Measurements from ENCODE around the gene LONP1. TPM values are rescaled to one million over a fixed set of nuclear protein-coding genes. Genes with fewer than 3 reads are reported as not detected.

LONP1 gene
- total and polyA plus RNA-seq, 2 experiments from 2014 or later = 110 to 151 TPM

DNA sequence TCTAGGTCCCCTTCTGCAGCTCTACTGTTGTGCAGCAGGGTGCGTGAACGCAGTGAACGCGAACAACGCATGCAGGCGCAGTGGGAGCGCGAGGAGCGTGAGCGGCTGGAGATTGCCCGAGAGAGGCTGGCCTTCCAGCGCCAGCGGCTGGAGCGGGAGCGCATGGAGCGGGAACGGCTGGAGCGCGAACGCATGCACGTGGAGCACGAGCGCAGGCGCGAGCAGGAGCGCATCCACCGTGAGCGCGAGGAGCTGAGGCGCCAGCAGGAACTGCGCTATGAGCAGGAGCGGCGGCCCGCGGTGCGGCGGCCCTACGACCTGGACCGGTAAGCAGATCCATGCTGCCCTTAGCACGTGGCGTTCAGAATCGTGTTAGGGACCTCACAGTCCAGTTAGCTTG, 58.5 kb downstream of the LONP1 start:
- H3K36me3 ChIP-seq = peaks cover 81% of the 10 kb centered on the region
- no peaks in the 10 kb centered on the region for H3K9me3 ChIP-seq (ENCODE audit: low read depth)
- no peak overlapping the region for H3K27ac ChIP-seq
- TF ChIP-seq, protein P1, sequence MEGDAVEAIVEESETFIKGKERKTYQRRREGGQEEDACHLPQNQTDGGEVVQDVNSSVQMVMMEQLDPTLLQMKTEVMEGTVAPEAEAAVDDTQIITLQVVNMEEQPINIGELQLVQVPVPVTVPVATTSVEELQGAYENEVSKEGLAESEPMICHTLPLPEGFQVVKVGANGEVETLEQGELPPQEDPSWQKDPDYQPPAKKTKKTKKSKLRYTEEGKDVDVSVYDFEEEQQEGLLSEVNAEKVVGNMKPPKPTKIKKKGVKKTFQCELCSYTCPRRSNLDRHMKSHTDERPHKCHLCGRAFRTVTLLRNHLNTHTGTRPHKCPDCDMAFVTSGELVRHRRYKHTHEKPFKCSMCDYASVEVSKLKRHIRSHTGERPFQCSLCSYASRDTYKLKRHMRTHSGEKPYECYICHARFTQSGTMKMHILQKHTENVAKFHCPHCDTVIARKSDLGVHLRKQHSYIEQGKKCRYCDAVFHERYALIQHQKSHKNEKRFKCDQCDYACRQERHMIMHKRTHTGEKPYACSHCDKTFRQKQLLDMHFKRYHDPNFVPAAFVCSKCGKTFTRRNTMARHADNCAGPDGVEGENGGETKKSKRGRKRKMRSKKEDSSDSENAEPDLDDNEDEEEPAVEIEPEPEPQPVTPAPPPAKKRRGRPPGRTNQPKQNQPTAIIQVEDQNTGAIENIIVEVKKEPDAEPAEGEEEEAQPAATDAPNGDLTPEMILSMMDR (IDR thresholded peaks at IDR 0.05; ENCODE audit: low read depth, low read length) = no peak
- no peaks in the 10 kb centered on the region for H3K4me1 ChIP-seq (ENCODE audit: low read depth)
- DNase-seq (ENCODE audit: low read depth in 1 of 2, low spot score in 1 of 2) = no peak
- H3K4me3 ChIP-seq = no peak overlapping the region
- H3K27me3 ChIP-seq = no peaks in the 10 kb centered on the region

DNA sequence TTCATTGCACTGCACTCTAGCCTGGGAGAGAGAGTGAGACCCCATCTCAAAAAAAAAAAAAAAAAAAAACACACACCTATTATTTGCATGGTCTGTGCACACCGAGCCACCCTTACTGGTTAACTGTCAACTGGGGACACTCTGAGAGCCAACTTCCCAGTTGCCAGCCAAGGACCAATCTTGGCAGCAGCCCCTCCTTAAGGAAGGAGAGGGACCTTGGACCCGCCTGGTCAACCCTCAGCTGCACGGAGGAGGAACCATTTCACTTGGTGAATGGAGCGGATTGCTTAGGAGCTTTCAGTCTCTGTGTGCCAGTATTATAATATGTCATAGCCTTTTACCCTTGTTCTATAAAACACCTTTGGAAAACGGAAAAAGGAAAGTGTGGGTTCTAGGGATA, 64.5 kb downstream of the LONP1 start:
- no peak overlapping the region for H3K27ac ChIP-seq
- H3K27me3 ChIP-seq = no peaks in the 10 kb centered on the region
- H3K36me3 ChIP-seq = peaks cover 82% of the 10 kb centered on the region
- no peaks in the 10 kb centered on the region for H3K4me1 ChIP-seq (ENCODE audit: low read depth)
- no peak for DNase-seq (ENCODE audit: low read depth in 1 of 2, low spot score in 1 of 2)
- TF ChIP-seq, protein P1 (IDR thresholded peaks at IDR 0.05; ENCODE audit: low read depth, low read length) = no peak
- H3K9me3 ChIP-seq (ENCODE audit: low read depth) = no peaks in the 10 kb centered on the region
- no peak overlapping the region for H3K4me3 ChIP-seq

DNA sequence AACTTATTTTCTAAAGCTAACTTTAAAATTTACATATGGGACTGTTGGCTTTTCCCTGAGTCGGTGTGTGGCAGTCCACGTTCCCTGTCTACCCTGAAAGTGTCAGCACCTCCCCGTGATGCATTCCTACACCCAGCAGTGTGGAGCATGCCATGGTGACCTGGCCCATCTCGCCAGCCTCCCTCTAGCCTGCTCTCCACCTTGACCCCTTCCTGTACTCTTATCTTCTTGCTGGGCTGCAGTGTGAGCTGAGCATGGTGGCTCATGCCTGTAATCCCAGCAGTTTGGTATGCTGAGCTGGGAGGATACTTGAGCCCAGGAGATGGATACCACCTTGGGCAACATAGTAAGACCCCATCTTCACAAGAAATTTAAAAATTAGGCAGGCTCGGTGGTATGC, 65.0 kb downstream of the LONP1 start:
- Histone ChIP-seq H3K27ac (no peak overlapping the region), H3K4me3 (no peak overlapping the region), H3K36me3 (peaks cover 85% of the 10 kb centered on the region), H3K27me3 (no peaks in the 10 kb centered on the region), H3K9me3 (ENCODE audit: low read depth) (no peaks in the 10 kb centered on the region), H3K4me1 (ENCODE audit: low read depth) (no peaks in the 10 kb centered on the region)
- TF ChIP-seq, protein P1 (IDR thresholded peaks at IDR 0.05; ENCODE audit: low read depth, low read length) = no peak
- DNase-seq (ENCODE audit: low read depth in 1 of 2, low spot score in 1 of 2) = no peak

DNA sequence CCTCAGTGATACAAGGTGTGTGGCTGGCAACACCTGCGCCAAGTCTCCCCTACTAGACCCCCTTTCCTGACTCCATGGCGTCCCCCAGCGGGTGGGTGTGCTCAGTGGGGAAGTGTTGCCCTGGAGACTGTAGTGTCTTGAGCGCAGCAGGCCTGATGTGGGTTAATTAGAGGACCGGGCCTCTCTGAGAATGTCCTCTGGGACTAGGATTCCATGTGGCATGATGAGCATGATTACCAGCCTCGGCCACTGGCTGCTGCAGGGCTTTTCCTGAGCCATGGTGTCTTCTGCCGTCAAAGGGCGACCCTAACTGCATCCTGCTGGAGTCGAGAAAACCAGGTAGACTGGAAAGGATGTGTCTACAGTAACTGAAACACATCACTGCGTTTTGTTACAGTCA, 67.7 kb downstream of the LONP1 start:
- Histone ChIP-seq H3K27ac (no peak overlapping the region), H3K4me3 (no peak overlapping the region), H3K9me3 (ENCODE audit: low read depth) (no peaks in the 10 kb centered on the region), H3K27me3 (no peaks in the 10 kb centered on the region), H3K4me1 (ENCODE audit: low read depth) (no peaks in the 10 kb centered on the region), H3K36me3 (peaks cover 77% of the 10 kb centered on the region)
- no peak for DNase-seq (ENCODE audit: low read depth in 1 of 2, low spot score in 1 of 2)
- TF ChIP-seq, protein P1 (IDR thresholded peaks at IDR 0.05; ENCODE audit: low read depth, low read length) = no peak

DNA sequence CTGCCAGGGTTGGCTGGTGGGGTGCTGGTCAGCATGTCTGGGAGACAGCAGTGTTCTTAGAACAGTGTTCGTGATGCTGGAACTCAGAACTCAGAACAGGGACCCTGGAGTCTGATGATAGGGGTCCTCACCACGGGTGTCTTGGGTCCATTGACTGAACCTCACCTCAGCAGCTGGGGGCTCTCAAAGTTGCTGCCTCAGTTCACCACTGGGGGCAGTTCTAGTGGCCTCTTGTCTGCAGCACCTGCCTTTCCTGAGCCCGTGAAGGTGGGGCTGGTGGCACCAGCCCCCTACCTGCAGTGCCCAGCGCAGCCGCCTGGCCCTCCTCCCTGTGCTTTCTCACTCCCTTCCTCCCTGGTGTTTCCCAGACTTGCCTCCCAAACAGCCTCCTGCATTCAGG, 68.6 kb downstream of the LONP1 start:
- H3K36me3 ChIP-seq = peaks cover 79% of the 10 kb centered on the region
- H3K27ac ChIP-seq = no peak overlapping the region
- TF ChIP-seq, protein P1 (IDR thresholded peaks at IDR 0.05; ENCODE audit: low read depth, low read length) = no peak
- DNase-seq (ENCODE audit: low read depth in 1 of 2, low spot score in 1 of 2) = no peak
- H3K4me3 ChIP-seq = no peak overlapping the region
- no peaks in the 10 kb centered on the region for H3K9me3 ChIP-seq (ENCODE audit: low read depth)
- H3K4me1 ChIP-seq (ENCODE audit: low read depth) = no peaks in the 10 kb centered on the region
- no peaks in the 10 kb centered on the region for H3K27me3 ChIP-seq

DNA sequence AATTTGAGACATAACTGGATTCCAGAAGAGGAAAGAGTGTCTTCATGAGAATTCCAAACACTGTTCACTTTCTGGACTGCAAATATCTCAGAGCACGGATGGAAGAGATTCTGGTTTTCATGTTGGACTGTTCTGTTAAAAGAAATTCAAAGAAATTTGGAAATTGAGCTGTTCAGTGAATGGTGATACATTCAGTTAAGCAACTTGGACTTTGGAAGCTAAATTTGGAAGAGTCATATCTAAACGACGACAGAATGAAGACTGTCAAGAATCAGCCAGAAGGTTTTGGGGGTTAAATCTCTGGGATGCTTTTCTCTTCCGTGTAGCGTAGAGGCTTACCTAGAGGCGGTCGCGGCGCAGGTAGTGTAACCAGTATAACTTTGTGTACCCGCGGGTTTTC, 71.5 kb downstream of the LONP1 start:
- Histone ChIP-seq H3K4me3 (no peak overlapping the region), H3K36me3 (peaks cover 81% of the 10 kb centered on the region), H3K27me3 (no peaks in the 10 kb centered on the region), H3K27ac (no peak overlapping the region), H3K9me3 (ENCODE audit: low read depth) (no peaks in the 10 kb centered on the region), H3K4me1 (ENCODE audit: low read depth) (no peaks in the 10 kb centered on the region)
- TF ChIP-seq, protein P1 (IDR thresholded peaks at IDR 0.05; ENCODE audit: low read depth, low read length) = no peak
- no peak for DNase-seq (ENCODE audit: low read depth in 1 of 2, low spot score in 1 of 2)
